ENCODE data around the gene ARID1B.

Gene ARID1B

GRCh38 chr6:156776840-156777576 lies at the start of gene ARID1B:
TSS of gene ARID1B (plus strand) at chr6:156777378. CDS start at chr6:156777681, 303 bp downstream.
- peak; percentile 71 to 84 (median 78) for DNase-seq

DNA sequence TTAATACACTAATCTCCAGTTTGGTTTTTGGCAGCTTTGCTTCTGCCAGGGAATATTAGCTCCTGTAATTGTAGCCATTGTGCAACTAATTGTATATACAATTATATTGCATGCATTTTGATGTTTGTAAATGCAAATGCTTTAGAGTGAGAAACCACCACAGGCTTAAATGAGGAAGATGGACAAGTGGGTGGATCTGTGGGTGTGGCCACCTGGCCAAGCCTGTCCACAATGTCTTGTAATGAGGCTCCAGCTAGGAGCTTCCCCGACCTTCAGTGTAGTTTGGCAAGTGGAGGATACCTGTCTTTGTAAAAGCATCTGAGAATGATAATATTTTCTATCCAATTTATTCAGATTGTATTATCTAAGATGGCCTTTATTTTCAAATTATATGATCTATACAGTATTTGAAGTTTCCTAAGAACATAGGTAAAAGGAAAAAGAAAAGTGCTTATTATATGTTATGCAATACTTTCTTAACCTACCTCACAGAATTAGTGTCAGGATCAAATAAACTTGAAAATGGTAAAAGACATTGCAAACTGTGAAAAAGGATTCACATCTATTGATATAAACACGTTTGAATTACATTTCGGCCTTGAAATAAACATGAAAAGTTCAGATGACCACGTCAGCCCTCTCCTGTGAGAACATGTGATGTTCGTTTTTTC lies 49.3 kb upstream of the ARID1B start:
- no peak for DNase-seq

DNA sequence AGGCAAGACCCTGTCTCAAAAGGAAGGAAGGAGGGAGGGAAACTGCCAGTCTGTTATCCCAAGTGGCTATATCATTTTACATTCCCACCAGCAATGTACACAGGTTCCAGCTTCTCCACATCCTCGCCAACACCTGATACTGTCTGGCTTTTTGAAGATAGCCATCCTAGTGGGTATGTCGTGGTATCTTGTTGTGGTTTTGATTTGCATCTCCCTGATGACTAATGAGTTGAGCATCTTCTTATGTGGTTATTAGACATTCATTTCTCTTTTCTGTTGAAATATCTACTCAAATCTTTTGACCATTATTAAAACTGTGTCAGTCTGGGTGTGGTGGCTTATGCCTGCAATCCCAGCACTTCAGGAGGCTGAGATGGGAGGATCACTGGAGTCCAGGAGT lies 47.9 kb upstream of the ARID1B start:
- no peak for DNase-seq

DNA sequence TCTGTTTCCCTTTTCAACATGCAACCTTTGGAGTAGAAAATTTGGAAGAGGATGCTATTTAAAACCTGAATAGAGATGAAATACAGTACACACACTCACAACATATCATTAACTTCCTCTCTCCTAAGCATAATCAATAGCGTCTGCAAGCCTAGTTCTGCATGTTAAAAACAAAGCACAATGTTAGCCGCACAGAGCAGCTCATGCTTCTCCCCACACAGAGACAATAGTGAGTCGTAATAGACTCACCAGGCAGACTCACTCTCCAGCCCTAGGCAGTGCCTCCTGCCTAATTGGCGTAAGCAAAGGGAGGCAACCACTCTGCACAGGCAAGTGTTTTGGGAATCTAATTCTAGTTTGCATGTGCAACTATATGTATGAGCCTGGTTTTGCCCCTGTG lies 45.8 kb upstream of the ARID1B start:
- DNase-seq, result no peak

GRCh38 chr6:156735751-156736150 lies 41.4 kb upstream of the ARID1B start:
- no peak for DNase-seq

- no peak for DNase-seq
Measured at GRCh38 chr6:156740604-156741003, 36.6 kb upstream of the ARID1B start.

DNA sequence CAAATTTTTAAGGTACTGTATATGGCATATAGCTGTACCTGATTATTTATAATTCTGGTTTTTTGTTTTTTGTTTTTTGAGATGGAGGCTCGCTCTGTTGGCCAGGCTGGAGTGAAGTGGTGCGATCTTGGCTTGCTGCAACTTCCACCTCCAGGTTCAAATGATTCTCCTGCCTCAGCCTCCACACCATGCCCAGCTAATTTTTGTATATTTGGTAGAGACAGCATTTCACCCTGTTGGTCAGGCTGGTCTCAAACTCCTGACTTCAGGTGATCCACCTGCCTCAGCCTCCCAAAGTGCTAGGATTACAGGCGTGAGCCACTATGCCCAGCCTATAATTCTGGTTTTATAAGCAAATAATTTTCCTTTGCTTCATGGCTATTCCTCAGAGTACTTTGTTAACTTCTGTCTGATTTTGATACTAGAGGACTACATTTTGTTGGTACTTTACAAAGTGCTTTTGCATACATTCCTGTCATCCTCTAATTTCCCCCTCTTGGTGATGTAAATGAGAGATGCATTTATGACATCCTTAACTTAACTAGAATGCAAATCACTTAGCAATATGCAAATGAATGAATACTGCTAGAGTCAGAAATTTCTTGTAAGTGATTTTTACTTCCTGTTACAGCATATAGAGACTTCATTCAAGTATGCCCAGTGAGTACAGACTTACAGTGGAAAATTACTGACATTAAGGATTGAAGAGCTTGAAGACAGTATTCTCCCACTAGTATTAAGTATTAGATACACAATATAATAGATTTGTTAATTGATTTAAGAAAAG lies 35.7 kb upstream of the ARID1B start:
- no peak for DNase-seq

DNA sequence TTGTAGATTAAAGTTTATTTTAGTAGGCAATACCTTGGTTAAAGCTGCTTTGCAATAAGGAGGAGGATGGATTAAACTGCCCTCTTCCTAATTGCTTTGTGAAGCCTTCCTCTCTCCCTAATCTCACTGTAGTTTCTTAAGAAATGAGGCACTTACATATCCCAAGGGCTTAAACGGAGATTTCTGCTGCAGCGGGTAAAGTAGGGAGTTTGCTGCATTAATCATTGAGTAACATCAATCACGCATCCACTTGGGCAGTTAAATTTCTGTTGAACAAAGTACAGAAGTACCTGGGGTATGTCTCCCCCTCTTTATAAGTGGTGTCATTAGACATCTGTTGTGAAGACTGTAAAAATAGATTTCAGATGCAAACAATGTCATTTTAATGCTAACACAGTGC lies 29.5 kb upstream of the ARID1B start:
- no peak for DNase-seq

DNA sequence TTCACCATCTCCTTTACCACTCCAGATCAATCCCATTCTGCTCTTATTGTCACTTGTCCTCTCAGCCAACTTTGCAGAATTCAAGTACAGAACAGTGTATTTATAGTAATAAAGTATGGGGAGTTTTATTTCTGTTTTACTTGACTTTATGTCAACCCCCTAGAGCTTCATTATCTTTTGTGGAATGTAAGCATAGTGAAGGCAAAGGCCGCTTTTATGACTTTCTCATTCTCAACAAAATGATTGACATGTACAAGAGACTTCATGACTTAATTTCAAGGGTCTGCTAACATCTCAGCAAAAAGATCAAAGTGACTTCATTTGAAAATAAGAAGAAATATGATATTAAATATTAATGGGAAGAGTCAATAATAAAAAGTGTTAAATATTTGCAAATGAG lies 28.7 kb upstream of the ARID1B start:
- no peak for DNase-seq

DNA sequence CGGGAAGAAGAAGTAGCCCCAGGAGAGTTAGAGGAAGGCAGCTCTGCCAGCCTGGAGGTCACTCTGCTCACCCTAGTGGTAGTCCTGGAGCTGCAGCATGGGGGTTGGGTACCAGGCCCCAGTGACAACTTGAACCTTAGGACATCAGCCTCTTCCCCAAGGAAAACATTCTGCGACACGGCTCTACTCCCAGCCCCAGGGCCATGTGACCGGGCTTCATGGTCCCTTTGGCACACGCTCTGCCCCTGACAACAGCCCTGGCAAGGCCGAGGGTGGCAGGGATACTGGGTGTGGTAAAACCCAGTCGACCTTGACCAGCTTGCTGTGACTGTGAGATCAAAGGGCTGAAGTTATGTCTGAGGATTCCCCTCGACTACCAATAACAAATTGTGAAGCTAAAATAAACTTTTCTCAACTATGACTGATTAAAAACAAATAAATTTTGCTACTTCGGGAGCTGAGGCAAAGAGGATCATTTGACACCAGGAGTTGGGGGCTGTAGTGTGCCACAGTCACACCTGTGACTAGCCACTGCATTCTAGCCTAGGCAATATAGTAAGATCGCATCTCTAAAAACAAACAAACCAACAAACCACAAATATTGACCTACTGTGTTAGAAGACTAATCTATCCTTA lies 24.4 kb upstream of the ARID1B start:
- no peak for DNase-seq

DNA sequence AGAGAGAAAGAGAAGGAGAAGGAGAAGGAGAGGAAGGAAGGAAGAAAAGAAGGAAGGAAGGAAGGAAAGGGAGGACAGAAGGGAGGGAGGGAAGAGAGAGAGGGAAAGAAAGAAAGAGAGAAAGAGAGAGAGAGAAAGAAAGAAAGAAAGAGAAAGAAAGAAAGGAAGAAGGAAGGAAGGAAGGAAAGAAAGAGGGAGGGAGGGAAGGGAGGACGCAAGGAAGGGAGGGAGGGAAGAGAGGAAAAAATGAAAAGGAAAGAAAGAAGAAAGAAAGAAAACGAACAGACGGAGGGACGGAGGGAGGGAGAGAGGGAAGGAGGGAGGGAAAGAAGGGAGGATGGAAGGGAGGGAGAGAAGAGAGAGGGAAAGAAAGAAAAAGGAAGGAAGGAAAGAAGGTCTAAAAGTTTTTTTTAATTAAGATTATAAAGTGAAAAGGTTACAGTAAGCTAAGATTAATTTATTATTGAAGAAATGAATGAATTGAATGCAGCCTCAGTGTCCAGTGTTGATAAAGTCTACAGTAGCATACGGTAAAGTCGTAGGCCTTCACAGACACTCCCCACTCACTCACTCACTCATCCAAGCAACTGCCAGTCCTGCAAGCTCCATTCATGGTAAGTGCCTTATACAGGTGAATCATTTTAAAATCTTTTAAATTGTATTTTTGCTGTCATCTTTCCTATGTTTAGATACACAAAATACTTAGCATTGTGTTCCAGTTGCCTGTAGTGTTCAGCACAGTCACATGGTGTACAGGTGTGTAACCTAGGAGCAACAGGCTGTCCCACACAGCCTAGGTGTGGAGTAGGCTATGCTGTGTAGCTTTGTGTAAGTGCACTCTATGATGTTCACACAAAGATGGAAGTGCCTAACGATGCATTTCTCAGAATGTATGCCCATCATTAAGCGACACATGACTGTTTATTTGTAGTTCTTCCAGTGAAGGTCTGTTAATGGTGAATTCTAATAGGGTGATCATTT lies 20.3 kb upstream of the ARID1B start:
- no peak for DNase-seq

DNA sequence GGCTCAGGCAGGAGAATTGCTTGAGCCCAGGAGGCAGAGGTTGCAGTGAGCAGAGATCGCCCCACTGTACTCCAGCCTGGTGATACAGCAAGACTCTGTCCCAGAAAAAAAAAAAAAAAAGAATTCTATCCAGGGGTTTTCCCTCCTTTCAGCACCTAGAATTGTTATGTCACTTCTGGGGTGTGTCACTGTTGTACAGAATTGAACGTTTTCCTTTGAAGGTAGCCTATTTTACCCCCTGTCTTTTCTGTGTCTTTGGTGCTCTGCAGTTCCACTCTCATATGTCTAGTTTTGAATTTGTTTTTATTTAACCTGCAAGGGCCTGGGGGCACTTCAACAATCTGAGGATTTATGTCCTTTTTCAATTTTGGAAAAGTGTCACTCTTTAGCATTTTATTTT lies 19.3 kb upstream of the ARID1B start:
- DNase-seq, result no peak

GRCh38 chr6:156760377-156760776 lies 16.8 kb upstream of the ARID1B start:
- no peak for DNase-seq

GRCh38 chr6:156762547-156762946 lies 14.6 kb upstream of the ARID1B start:
- DNase-seq, result no peak

GRCh38 chr6:156765117-156765516 lies 12.1 kb upstream of the ARID1B start:
- DNase-seq, result no peak

DNA sequence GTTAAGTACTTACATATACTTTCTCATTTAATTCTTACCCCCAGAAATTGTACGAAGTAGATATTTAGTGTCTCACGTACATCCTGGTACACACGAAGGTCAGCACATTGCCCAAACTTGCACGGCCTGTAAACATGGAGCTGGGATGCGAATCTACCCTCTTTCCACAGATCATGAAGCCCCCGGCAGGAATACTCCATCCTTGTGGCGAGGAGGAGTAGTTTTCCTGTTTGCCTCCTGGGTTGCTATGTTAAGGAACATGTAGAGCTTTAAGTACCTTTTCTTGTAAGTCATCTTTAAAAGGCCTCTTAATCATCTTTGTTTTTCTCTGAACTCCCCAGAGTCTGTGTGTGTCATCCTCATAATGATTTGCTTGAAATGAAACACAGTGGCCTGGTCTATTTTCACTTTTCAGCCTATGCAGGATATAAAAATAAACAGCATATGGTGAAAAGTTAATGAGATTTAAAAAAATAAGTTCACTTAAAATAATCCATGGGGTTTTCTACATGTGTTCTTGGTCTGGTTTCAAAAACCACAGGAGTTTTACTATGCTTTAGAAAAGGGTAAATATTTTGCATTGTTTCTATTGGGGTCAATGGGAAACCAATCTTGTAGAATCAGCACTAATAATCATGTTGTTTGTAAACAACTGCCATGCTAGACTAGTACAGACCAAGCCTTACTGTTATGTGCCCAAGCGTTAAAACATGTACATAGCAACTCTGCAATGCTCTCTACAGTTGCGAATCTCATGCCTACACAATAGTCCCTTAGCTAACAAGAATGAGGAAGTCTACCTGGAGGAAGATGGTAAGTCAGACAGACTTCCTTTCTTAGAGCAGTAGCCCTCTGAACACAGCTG lies 9.3 kb upstream of the ARID1B start:
- DNase-seq, result no peak

DNA sequence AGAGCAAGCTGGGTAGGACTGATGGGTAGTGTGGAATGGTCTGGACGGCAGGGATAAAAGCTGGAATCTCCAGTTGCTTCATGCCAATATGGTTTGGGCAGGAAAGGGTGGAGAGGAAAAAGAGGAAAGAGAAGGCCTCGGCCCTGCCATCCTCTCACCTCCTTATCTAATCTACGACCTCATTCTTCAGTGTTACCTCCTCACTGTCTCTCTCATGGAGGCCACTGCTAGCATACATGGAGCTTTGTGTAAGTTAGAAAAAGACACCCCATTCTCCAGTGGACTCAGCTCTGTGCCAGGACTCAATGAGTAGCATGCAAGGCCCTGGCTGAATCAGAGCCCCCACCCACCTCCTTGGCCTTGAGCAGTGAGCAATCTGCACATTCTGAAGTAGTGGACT lies 6.1 kb upstream of the ARID1B start:
- DNase-seq, result no peak

GRCh38 chr6:156771761-156772160 lies 5.4 kb upstream of the ARID1B start:
- no peak for DNase-seq

GRCh38 chr6:156773476-156773875 lies 3.7 kb upstream of the ARID1B start:
- no peak for DNase-seq

DNA sequence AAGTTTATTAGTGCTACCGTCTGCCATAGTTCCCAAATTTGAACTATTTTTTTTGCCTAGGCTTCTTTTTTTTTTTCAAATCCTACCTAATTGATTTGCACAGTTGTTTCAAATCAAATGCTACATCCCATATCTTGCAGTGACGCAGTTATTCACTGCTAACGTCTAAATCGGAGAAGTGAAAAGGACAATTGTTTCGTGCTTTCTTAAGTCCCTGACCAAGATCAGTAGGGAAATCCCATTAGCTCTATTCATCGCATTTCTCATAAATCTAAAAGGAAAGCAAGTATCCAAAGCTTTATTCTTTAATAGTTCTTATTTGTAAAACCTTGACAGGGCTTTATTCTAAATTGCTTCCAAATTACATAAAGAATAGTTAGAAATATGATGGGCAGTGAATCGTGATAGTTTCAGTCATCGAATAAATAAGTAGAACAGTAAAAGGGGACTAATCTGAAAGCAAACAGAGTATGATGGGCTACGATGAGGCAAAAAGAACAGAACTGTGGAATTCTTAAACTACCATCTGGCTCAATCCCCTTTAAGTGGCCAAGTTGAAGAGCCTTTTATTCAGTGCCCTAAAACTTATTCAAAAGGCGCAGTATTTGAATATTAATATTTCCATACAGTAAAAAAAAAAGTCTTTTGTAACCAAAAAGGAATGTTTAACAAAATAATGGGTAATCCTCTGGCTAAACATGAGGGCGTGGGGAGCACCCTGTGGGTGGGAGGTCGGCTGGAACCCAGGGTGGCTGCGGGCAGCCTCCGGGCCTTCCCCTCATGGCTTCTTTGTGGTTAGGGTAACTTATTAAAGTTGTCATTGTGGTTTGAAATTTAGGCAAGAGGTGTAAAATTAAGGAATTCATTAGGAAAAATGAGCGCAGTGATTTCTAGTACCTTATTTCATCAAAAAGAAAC lies 3.0 kb upstream of the ARID1B start:
- DNase-seq, result no peak
